ENCODE data around the gene BUB3.
"Not testable (repeated sequence)": the region's sequence is repeated elsewhere in the genome, so short reads cannot be mapped to it uniquely, and the experiment has no call there.

The BUB3 gene

GRCh38 chr10:123153486-123154091 is 613 bp upstream of the BUB3 start:
- no peak for DNase-seq (ENCODE audit: low read depth in 2 of 3, low spot score in 2 of 3)

DNA sequence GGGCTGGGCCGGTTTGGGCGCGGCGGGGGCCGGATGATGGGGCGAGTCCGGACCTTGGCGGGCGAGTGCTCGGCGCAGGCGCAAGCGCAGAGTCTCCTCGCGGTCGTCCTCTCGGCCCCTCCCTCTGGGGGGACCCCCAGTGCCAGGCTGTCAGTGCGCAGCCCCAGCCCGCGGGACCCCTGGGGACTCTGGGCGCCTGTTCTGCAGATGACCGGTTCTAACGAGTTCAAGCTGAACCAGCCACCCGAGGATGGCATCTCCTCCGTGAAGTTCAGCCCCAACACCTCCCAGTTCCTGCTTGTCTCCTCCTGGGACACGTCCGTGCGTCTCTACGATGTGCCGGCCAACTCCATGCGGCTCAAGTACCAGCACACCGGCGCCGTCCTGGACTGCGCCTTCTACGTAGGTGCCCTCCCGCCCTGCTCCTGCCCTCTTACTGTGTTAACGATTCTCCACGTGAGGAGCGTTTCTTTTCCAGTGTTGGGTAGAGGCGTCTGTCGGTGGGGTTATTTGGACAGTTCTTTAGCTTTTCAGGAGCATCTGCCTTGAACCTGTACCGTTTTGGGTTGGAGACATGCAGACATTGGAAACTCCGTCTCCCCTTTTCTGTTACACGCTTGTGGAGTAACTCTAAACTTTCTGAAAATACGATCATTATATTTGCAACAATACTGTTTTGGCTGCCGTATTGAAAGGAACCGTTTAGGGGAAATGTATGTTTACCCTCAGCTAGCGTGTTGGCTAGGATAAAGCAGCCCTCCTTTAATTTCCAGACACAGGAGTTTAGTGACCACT is 706 bp downstream of the BUB3 start:
- DNase-seq (ENCODE audit: low read depth in 2 of 3, low spot score in 2 of 3): no peak

DNA sequence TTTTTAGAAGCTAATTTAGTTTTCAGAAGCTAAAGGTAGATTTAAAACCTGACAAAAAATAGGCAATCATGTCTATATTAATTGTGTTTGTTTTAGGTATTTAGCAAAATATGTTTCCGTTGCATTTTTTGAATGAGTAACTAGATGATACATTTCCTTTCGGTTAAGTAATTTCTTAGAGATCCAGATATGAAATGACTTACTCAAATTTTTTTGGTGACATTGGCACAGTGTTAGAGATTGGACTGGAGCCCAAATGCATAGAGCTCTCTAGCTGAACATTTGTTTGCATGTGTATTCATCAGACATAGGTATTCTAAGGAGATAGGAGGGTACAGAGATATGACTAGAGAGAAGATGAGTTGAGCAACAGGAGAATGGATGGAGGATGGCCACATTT is 1.9 kb downstream of the BUB3 start:
- no peak for DNase-seq (ENCODE audit: low read depth in 2 of 3, low spot score in 2 of 3)

DNA sequence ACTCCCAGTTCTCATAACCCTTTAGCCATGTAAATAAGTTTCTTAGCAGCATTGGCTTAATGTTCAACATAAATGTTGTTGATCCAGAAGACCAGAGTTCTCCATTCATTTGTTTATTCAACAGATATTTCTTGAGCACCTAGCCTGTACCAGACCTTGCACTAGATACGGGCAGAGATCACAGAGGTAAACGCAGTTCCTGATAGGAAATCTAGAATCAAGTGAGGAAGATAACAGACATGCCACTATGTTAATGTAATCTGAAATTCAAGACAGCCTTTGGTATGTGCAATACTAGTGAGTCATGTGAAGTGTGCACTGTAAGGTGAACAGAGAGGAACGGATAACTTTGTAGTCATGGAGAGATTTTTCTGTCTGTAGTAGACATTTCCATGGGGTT is 3.0 kb downstream of the BUB3 start:
- DNase-seq (ENCODE audit: low read depth in 2 of 3, low spot score in 2 of 3): no peak

DNA sequence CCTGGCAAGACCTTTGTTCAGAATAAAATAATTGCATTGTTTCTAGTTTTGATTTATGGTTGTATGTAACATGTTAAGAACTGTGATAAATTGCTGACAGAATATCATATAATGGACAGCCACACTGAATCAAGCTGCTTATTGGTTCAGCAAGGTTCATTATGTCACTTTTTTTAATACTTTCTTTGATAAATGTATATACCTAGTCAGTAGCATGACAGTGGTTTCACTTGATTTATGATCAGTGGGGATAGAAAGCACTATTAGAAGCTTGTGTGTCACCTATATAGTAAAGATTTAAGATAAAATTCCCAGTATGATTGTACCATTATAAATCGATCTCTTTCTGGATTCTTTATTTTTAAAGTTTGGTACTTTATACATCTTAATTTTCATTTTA is 4.5 kb downstream of the BUB3 start:
- DNase-seq (ENCODE audit: low read depth in 2 of 3, low spot score in 2 of 3): no peak

DNA sequence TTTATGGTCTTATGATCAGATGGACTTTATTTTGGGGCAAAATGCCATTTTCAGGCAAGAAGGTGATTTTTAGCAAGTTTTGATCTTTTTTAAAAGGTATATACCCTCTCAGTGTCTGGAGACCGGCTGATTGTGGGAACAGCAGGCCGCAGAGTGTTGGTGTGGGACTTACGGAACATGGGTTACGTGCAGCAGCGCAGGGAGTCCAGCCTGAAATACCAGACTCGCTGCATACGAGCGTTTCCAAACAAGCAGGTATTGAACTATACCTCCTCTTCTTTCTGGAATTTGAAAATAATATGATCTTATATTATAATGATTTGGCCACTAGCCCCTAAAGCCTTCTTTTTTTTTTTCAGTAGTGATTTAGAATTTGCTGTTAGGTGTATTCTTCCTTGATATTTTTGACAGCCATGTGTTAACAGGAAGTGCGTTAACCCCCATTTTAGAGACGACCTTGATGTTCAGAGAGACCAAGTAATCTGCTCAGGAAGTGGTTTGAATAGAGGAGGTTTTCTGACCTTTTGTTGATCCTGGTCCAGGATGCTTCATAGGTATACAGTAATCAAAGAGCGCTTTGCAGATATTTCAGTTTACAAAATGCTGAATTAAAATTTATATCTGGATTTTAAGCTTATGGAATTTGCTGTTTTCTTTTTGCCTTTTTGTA is 6.2 kb downstream of the BUB3 start:
- no peak for DNase-seq (ENCODE audit: low read depth in 2 of 3, low spot score in 2 of 3)

GRCh38 chr10:123164319-123164718 is 10.1 kb downstream of the BUB3 start:
- no peak for DNase-seq (ENCODE audit: low read depth in 2 of 3, low spot score in 2 of 3)

GRCh38 chr10:123165445-123166072 is 11.4 kb downstream of the BUB3 start:
- no peak for DNase-seq (ENCODE audit: low read depth in 2 of 3, low spot score in 2 of 3)

GRCh38 chr10:123166618-123167017 is 12.4 kb downstream of the BUB3 start:
- no peak for DNase-seq (ENCODE audit: low read depth in 2 of 3, low spot score in 2 of 3)

DNA sequence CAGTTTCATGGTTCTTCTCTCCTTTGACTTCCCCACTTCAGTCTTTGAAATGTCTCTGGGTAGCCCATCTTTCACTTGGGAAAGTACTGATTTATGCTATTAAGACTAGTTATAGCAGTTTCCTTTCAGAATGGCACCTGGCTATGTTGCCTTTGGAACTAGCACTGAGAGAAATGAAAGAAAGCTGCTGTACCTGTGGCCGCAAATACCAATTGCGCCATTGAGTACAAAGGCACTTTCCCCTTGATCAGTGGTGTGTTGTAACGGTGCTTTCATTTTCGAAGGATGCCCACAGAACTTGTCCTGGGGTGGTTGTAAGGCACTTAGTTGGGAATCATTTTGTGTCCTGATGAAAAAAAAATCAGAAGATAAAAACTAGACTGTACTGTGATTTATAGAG is 16.8 kb downstream of the BUB3 start:
- DNase-seq (ENCODE audit: low read depth in 2 of 3, low spot score in 2 of 3): no peak

- not testable (repeated sequence) for DNase-seq (ENCODE audit: low read depth in 2 of 3, low spot score in 2 of 3)
These were observed 17.4 kb downstream of the BUB3 start for GRCh38 chr10:123171616-123172015.

DNA sequence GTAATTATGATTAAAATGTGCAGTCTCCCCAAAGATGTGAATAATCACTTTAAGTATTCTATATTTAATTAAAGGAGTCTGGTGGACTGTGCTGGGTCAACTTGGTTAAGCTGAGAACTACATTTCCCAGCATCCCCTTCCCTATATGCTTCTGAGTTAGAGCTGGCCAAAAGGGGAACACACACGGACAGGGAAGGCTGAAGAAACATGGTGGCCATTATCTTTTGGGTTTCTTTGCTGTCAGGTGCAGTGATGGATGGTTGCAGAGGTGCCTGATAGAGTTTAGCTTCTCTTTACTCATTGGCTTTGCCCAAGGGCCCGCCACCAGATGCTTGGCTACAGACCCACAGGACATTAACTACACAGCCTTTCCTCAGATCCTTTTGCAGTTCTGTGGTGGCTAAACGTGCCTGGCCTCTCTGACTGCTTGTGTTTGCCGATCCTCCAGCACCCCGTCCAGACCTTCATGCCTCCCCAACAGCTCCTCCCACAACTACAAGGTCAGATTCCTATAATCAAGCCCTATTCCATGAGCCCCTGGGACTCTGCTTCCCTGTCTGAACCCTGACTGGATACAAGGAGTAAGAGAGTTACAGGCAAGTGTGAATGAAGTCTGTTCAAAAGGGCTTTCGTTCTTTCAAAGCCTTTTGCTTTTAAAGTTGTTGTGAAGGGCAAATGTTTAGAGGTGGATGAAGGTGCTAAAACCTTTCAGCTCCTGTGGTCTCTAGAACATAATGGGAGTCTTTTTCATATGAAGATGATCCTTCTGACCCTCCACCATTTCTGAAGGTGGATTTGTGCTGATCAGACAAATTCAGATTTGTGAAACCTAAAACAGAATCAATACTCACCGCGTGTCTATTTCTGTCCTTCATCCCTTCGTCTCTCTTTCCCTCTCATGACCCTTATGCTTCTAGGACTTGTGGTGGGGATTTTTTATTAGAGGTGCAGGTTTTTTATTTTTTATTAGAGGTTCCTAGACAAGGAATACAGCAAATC is 21.5 kb downstream of the BUB3 start:
- DNase-seq (ENCODE audit: low read depth in 2 of 3, low spot score in 2 of 3): no peak

DNA sequence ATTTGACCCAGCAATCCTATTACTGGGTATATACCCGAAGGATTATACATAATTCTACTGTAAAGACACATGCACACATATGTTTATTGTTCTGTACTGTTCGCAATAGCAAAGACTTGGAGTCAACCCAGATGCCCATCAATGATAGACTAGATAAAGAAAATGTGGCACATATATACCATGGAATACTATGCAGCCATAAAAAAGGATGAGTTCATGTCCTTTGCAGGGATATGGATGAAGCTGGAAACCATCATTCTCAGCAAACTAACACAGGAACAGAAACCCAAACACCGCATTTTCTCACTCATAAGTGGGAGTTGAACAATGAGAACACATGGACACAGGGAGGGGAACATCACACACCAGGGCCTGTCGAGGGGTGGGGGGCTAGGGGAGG is 24.2 kb downstream of the BUB3 start:
- not testable (repeated sequence) for DNase-seq (ENCODE audit: low read depth in 2 of 3, low spot score in 2 of 3)

DNA sequence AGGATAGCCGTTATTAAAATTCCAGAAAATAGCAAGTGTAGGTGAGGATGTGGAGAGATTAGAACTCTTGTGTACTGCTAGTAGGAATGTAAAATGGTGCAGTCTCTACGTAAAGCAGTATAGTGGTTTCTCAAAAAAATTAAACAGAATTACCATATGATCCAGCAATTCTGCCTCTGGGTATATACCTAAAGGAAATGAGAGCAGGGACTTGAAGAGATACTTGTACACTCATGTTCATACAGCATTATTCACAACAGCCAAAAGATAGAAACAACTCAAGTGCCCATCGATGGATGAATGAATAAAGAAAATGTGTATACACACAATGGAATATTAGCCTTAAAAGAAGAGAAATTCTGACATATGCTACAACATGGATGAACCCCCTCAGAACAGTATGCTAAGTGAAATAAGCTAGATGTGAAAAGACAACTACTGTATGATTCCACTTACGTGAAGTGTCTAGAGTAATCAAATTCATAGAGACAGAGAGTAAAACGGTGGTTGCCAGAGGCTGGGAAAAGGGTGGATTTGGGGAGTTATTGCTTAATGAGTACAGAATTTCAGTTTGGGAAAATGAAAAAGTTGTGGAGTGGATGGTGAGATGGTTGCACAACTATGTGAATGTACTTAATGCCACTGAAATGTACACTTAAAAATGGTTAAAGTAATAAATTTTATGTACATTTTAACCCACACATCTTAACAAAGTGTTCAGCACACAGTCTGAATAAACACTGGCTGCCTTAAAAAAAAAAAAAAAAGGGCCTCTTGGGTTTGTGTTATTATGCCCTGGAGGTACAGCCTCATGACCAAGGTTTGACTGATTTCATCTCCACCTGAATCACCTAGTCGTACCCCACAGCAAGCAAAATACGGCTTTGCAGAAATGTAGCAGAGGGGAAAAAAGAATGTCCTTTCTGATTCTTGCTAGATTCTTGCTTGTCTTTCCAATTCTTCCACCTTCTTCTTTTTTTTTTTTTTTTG is 26.2 kb downstream of the BUB3 start:
- no peak for DNase-seq (ENCODE audit: low read depth in 2 of 3, low spot score in 2 of 3)

DNA sequence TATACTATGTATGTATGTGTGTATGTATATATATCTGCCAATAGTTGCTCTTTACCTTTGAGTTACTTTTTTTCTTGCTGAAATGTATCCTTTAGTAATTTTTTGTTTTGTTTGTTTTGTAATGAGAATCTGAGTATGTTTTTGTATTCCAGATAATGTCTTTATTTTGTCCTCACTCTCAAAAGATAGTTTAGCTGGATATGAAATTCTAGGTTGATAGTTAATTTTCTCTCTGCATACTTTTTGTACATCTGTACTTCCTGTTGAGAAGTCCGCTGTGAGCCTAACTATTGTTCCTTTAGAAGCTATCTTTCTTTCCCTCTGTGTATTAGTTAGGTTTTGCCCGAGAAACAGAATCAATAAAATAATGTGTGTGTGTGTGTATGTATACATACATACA is 29.5 kb downstream of the BUB3 start:
- no peak for DNase-seq (ENCODE audit: low read depth in 2 of 3, low spot score in 2 of 3)

DNA sequence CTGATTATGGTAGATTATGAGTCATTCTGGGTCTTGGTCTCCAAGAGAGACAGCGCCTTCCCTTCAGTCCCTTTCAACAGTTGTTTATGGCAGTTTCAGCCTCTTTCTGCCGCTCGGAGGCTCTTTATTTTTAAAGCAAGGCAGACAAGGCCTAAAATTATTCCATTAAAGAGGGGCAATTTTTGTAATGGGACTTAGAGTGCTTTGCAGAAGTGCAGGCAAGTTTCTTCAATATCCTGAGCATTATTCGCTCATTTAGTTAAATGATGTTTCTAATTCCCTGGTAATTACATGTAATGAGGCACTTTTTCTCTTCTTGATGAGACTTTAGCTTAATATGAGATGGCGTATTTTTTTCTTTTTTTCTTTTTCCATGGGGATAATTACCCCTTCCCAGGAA is 33.6 kb downstream of the BUB3 start:
- no peak for DNase-seq (ENCODE audit: low read depth in 2 of 3, low spot score in 2 of 3)

- DNase-seq (ENCODE audit: low read depth in 2 of 3, low spot score in 2 of 3): no peak
These were observed 37.7 kb downstream of the BUB3 start for GRCh38 chr10:123191886-123192285.

- DNase-seq (ENCODE audit: low read depth in 2 of 3, low spot score in 2 of 3): no peak
These were observed 39.9 kb downstream of the BUB3 start for GRCh38 chr10:123194056-123194455.

DNA sequence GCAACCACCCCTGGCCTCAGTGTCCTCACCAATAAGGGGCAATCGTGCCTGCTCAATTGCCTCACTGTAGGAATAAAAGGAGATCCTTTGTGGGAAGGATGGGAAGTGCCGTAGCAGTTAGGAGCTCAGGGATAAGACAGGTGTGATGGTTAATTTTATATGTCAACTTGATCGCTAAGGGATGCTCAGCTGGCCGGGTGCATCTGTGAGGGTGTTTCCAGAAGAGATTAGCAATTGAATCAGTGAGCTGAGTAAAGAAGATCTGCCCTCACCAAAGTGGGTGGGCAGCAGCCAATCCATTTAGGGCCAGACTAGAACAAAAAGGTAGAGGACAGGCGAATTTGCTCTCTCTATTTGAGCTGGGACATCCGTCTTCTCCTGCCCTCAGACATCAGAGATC is 46.3 kb downstream of the BUB3 start:
- no peak for DNase-seq (ENCODE audit: low read depth in 2 of 3, low spot score in 2 of 3)

GRCh38 chr10:123202506-123202905 is 48.3 kb downstream of the BUB3 start:
- DNase-seq (ENCODE audit: low read depth in 2 of 3, low spot score in 2 of 3): no peak

Data from activated CD8-positive, alpha-beta memory T cell treated with anti-CD3 and anti-CD28 coated beads for 48 hours (primary cell).